ENCODE data around the gene MAP1LC3A.

MAP1LC3A gene

GRCh38 chr20:34529742-34530141 is 28.8 kb upstream of the MAP1LC3A start:
- DNase-seq (ENCODE audit: low read depth): no peak

GRCh38 chr20:34530342-34530741 is 28.2 kb upstream of the MAP1LC3A start:
- DNase-seq (ENCODE audit: low read depth): no peak

- no peak for DNase-seq (ENCODE audit: low read depth)
Measured at GRCh38 chr20:34531608-34532265, 26.8 kb upstream of the MAP1LC3A start.

GRCh38 chr20:34532320-34532719 is 26.2 kb upstream of the MAP1LC3A start:
- DNase-seq (ENCODE audit: low read depth): no peak

- DNase-seq (ENCODE audit: low read depth): no peak
Measured at GRCh38 chr20:34532756-34533155, 25.8 kb upstream of the MAP1LC3A start.

- no peak for DNase-seq (ENCODE audit: low read depth)
Measured at GRCh38 chr20:34534391-34535165, 23.9 kb upstream of the MAP1LC3A start.

GRCh38 chr20:34535301-34535840 is 23.1 kb upstream of the MAP1LC3A start:
- no peak for DNase-seq (ENCODE audit: low read depth)

- DNase-seq (ENCODE audit: low read depth): no peak
Measured at GRCh38 chr20:34535857-34536256, 22.7 kb upstream of the MAP1LC3A start.

GRCh38 chr20:34536798-34537394 is 21.6 kb upstream of the MAP1LC3A start:
- peak; percentile 20 for DNase-seq (ENCODE audit: low read depth)

- no peak for DNase-seq (ENCODE audit: low read depth)
Measured at GRCh38 chr20:34537651-34538050, 20.9 kb upstream of the MAP1LC3A start.

GRCh38 chr20:34538671-34539123 is 19.8 kb upstream of the MAP1LC3A start:
- peak; percentile 49 for DNase-seq (ENCODE audit: low read depth)

- no peak for DNase-seq (ENCODE audit: low read depth)
Measured at GRCh38 chr20:34539756-34540155, 18.8 kb upstream of the MAP1LC3A start.

GRCh38 chr20:34540596-34541263 is 17.8 kb upstream of the MAP1LC3A start:
- DNase-seq (ENCODE audit: low read depth): no peak

GRCh38 chr20:34541264-34541901 is 17.1 kb upstream of the MAP1LC3A start:
- no peak for DNase-seq (ENCODE audit: low read depth)

- DNase-seq (ENCODE audit: low read depth): no peak
Measured at GRCh38 chr20:34541917-34542316, 16.6 kb upstream of the MAP1LC3A start.

- DNase-seq (ENCODE audit: low read depth): no peak
Measured at GRCh38 chr20:34542439-34542838, 16.1 kb upstream of the MAP1LC3A start.

- DNase-seq (ENCODE audit: low read depth): no peak
Measured at GRCh38 chr20:34543463-34544056, 15.0 kb upstream of the MAP1LC3A start.

- DNase-seq (ENCODE audit: low read depth): no peak
Measured at GRCh38 chr20:34544109-34544796, 14.3 kb upstream of the MAP1LC3A start.

GRCh38 chr20:34546751-34547181 is 11.8 kb upstream of the MAP1LC3A start:
- DNase-seq (ENCODE audit: low read depth): no peak

- no peak for DNase-seq (ENCODE audit: low read depth)
Measured at GRCh38 chr20:34547844-34548613, 10.5 kb upstream of the MAP1LC3A start.
